Stimulated activated effector memory CD8-positive, alpha-beta T cell treated with anti-CD3 and anti-CD28 coated beads, Interleukin-12 subunit alpha, Interleukin-12 subunit beta, amount 100 ng/mL, for 72 hours (primary cell): ENCODE data around the gene PXMP4.

ENCODE experiments used
- ATAC-seq: fragments of 150-1000 bp; cut with Tn5 transposase; 2 replicates; pipeline ENCODE4 v1.10.0; 2021
- DNase-seq, 2 donors: peaks; one replicate each; pipeline ENCODE4 v3.0.0; 2021 to 2022; ENCODE audit warnings: low spot score in 2 of 2
- H3K27ac Mint-ChIP-seq: one replicate; pipeline ENCODE4 v1.8.0; 2022; ENCODE audit warnings: mild to moderate bottlenecking, mixed read lengths
- H3K36me3 Mint-ChIP-seq: one replicate; pipeline ENCODE4 v1.8.0; 2022; ENCODE audit warnings: mild to moderate bottlenecking, mixed read lengths
- H3K4me1 Mint-ChIP-seq: one replicate; pipeline ENCODE4 v1.8.0; 2022; ENCODE audit warnings: mixed read lengths
- H3K4me3 Mint-ChIP-seq: one replicate; pipeline ENCODE4 v1.8.0; 2022; ENCODE audit warnings: mild to moderate bottlenecking, mixed read lengths
- H3K9me3 Mint-ChIP-seq: one replicate; pipeline ENCODE4 v1.8.0; 2022; ENCODE audit warnings: mixed read lengths

The PXMP4 gene

GRCh38 chr20:33721391-33722140 lies 1.5 kb upstream of the PXMP4 start:
- H3K9me3 Mint-ChIP-seq = peaks cover 2% of the 10 kb centered on the region
- H3K4me1 Mint-ChIP-seq = peaks cover 19% of the 10 kb centered on the region
- DNase-seq (no peak), ATAC-seq (no peak)
- no peak overlapping the region for H3K27ac Mint-ChIP-seq
- H3K36me3 Mint-ChIP-seq = peaks cover 6% of the 10 kb centered on the region
- peak overlapping the region; percentile 62 for H3K4me3 Mint-ChIP-seq

- peak overlapping the region; percentile 62 for H3K4me3 Mint-ChIP-seq
- peak overlapping the region; percentile 66 for H3K27ac Mint-ChIP-seq
- ATAC-seq = peak; percentile 1
- peaks cover 25% of the 10 kb centered on the region for H3K4me1 Mint-ChIP-seq
- DNase-seq = peak in 1 of 2 donors; percentile 4
- peaks cover 2% of the 10 kb centered on the region for H3K9me3 Mint-ChIP-seq
- peaks cover 12% of the 10 kb centered on the region for H3K36me3 Mint-ChIP-seq
Measured at GRCh38 chr20:33719277-33719988, 677 bp downstream of the PXMP4 start.

- H3K36me3 Mint-ChIP-seq = peaks cover 39% of the 10 kb centered on the region
- H3K27ac Mint-ChIP-seq = no peak overlapping the region
- no peak for ATAC-seq
Measured at GRCh38 chr20:33716498-33716897, 3.6 kb downstream of the PXMP4 start.

GRCh38 chr20:33713865-33714367 lies 6.2 kb downstream of the PXMP4 start:
- peaks cover 47% of the 10 kb centered on the region for H3K36me3 Mint-ChIP-seq
- ATAC-seq (no peak), DNase-seq (no peak)
- H3K9me3 Mint-ChIP-seq = no peaks in the 10 kb centered on the region
- peaks cover 26% of the 10 kb centered on the region for H3K4me1 Mint-ChIP-seq
- no peak overlapping the region for H3K4me3 Mint-ChIP-seq
- H3K27ac Mint-ChIP-seq = no peak overlapping the region

More at GRCh38 chr20:33716498-33716897, 3.6 kb downstream of the PXMP4 start:
- H3K9me3 Mint-ChIP-seq = peaks cover 2% of the 10 kb centered on the region
- peaks cover 25% of the 10 kb centered on the region for H3K4me1 Mint-ChIP-seq
- no peak for DNase-seq
- H3K4me3 Mint-ChIP-seq = no peak overlapping the region

- Mint-ChIP-seq H3K27ac (peak overlapping the region; percentile 48), H3K9me3 (no peaks in the 10 kb centered on the region)
- no peak for ATAC-seq
Measured at GRCh38 chr20:33711446-33711738, 8.7 kb downstream of the PXMP4 start.

GRCh38 chr20:33710681-33711445 lies 9.2 kb downstream of the PXMP4 start:
- H3K36me3 Mint-ChIP-seq = peaks cover 64% of the 10 kb centered on the region
- H3K4me1 Mint-ChIP-seq = peaks cover 21% of the 10 kb centered on the region
- H3K27ac Mint-ChIP-seq = peak overlapping the region; percentile 48
- ATAC-seq = no peak
- no peak for DNase-seq
- H3K9me3 Mint-ChIP-seq = no peaks in the 10 kb centered on the region
- no peak overlapping the region for H3K4me3 Mint-ChIP-seq

More at GRCh38 chr20:33711446-33711738, 8.7 kb downstream of the PXMP4 start:
- DNase-seq = no peak
- Mint-ChIP-seq H3K4me1 (peaks cover 24% of the 10 kb centered on the region), H3K36me3 (peaks cover 64% of the 10 kb centered on the region), H3K4me3 (no peak overlapping the region)

- ATAC-seq (no peak), DNase-seq (no peak)
- Mint-ChIP-seq H3K36me3 (peaks cover 59% of the 10 kb centered on the region), H3K27ac (peak overlapping the region; percentile 54), H3K4me1 (peaks cover 21% of the 10 kb centered on the region), H3K4me3 (no peak overlapping the region), H3K9me3 (no peaks in the 10 kb centered on the region)
Measured at GRCh38 chr20:33709905-33710541, 10.1 kb downstream of the PXMP4 start.

- Mint-ChIP-seq H3K36me3 (peaks cover 59% of the 10 kb centered on the region), H3K4me1 (peaks cover 21% of the 10 kb centered on the region), H3K27ac (peak overlapping the region; percentile 54), H3K4me3 (no peak overlapping the region), H3K9me3 (no peaks in the 10 kb centered on the region)
- DNase-seq (no peak), ATAC-seq (peak; percentile 37)
Measured at GRCh38 chr20:33709398-33709797, 10.7 kb downstream of the PXMP4 start.

- Mint-ChIP-seq H3K36me3 (peaks cover 43% of the 10 kb centered on the region), H3K9me3 (no peaks in the 10 kb centered on the region), H3K4me3 (no peak overlapping the region), H3K4me1 (peaks cover 21% of the 10 kb centered on the region), H3K27ac (no peak overlapping the region)
- no peak for ATAC-seq
- no peak for DNase-seq
Measured at GRCh38 chr20:33707668-33708067, 12.4 kb downstream of the PXMP4 start.

- Mint-ChIP-seq H3K36me3 (peaks cover 17% of the 10 kb centered on the region), H3K4me1 (peaks cover 3% of the 10 kb centered on the region), H3K27ac (no peak overlapping the region), H3K9me3 (no peaks in the 10 kb centered on the region), H3K4me3 (no peak overlapping the region)
- no peak for DNase-seq
- no peak for ATAC-seq
Measured at GRCh38 chr20:33704197-33704924, 15.7 kb downstream of the PXMP4 start.

GRCh38 chr20:33703498-33704137 lies 16.5 kb downstream of the PXMP4 start:
- DNase-seq (no peak), ATAC-seq (no peak)
- peaks cover 17% of the 10 kb centered on the region for H3K36me3 Mint-ChIP-seq
- H3K4me1 Mint-ChIP-seq = no peaks in the 10 kb centered on the region
- H3K4me3 Mint-ChIP-seq = no peak overlapping the region
- H3K9me3 Mint-ChIP-seq = no peaks in the 10 kb centered on the region
- H3K27ac Mint-ChIP-seq = no peak overlapping the region

- Mint-ChIP-seq H3K9me3 (no peaks in the 10 kb centered on the region), H3K4me3 (no peak overlapping the region), H3K27ac (no peak overlapping the region), H3K36me3 (peaks cover 13% of the 10 kb centered on the region), H3K4me1 (no peaks in the 10 kb centered on the region)
- ATAC-seq (no peak), DNase-seq (no peak)
Measured at GRCh38 chr20:33702861-33703260, 17.2 kb downstream of the PXMP4 start.

GRCh38 chr20:33701629-33702450 lies 18.3 kb downstream of the PXMP4 start:
- Mint-ChIP-seq H3K27ac (no peak overlapping the region), H3K4me1 (no peaks in the 10 kb centered on the region), H3K36me3 (peaks cover 3% of the 10 kb centered on the region), H3K9me3 (no peaks in the 10 kb centered on the region), H3K4me3 (no peak overlapping the region)
- no peak for ATAC-seq
- no peak for DNase-seq
